K562 (cell line): ENCODE data around the gene SLC2A6.

Experiments
- ATF7 ChIP-seq: fragments of 450-650 bp; IDR thresholded peaks from 2 replicates; pipeline ENCODE4 v1.7.1; 2014; ENCODE audit warnings: mild to moderate bottlenecking, moderate library complexity
- CHD2 ChIP-seq: IDR thresholded peaks from 2 replicates; pipeline ENCODE4 v1.6.1; 2011; ENCODE audit warnings: low read depth, low read length
- GABPA ChIP-seq: fragments of 200-800 bp; sonication (Bioruptor generic); conservative IDR thresholded peaks from 2 replicates; pipeline ENCODE4 v1.6.1; 2016; ENCODE audit warnings: low read depth, missing genetic modification characterization, missing compliant biosample characterization
- HCFC1 ChIP-seq: IDR thresholded peaks from 2 replicates; pipeline ENCODE4 v1.6.1; 2012; ENCODE audit warnings: low read depth, low read length, improper control_type of control experiment
- HSF4 ChIP-seq: fragments of 250-450 bp; sonication (Bioruptor Pico); IDR thresholded peaks from 2 replicates; pipeline ENCODE4 v2.1.2; 2022; ENCODE audit warnings: mild to moderate bottlenecking, moderate library complexity, borderline replicate concordance
- KLF6 ChIP-seq: fragments of 250-450 bp; sonication (Bioruptor Pico); IDR thresholded peaks from 2 replicates; pipeline ENCODE4 v1.4.0; 2020; ENCODE audit warnings: mild to moderate bottlenecking, moderate library complexity, borderline replicate concordance
- NR3C1 ChIP-seq: sonication (generic); formaldehyde crosslinking; IDR thresholded peaks from 2 replicates; pipeline ENCODE4 v1.8.1; 2022; ENCODE audit warnings: missing genetic modification reagents
- PHB2 ChIP-seq: fragments of 450-650 bp; IDR thresholded peaks from 2 replicates; pipeline ENCODE4 v1.6.1; 2017; ENCODE audit warnings: low read depth
- POLR2A ChIP-seq: fragments of 450-650 bp; conservative IDR thresholded peaks from 2 replicates; pipeline ENCODE4 v1.6.1; 2016
- ZBTB40 ChIP-seq, 2 experiments: fragments of 450-650 bp in 1 of 2; sonication (generic) in 1 of 2; formaldehyde crosslinking in 1 of 2; IDR thresholded peaks; 2 replicates each; pipeline versions ENCODE4 v1.7.1 to v1.9.0; 2016 to 2022; ENCODE audit warnings: inconsistent platforms in 1 of 2, mild to moderate bottlenecking in 1 of 2, missing genetic modification reagents in 1 of 2
- TF ChIP-seq, protein P1 (sequence below), 3 experiments: IDR thresholded peaks in 2 of 3; conservative IDR thresholded peaks in 1 of 3; 2 replicates each; pipeline ENCODE4 v1.5.1; 2011 to 2012; ENCODE audit warnings: low read length in 3 of 3, mild to moderate bottlenecking in 3 of 3, control low read depth in 2 of 3, improper control_type of control experiment in 1 of 3, inconsistent platforms in 1 of 3, low read depth in 1 of 3, mixed read lengths in 1 of 3, moderate library complexity in 1 of 3; ENCODE audit not compliant: insufficient read depth in 2 of 3
- TF ChIP-seq, protein P2 (sequence below): conservative IDR thresholded peaks from 2 replicates; pipeline ENCODE4 v1.6.1; 2011; ENCODE audit warnings: low read depth, mild to moderate bottlenecking, low read length; ENCODE audit not compliant: control insufficient read depth

- TF ChIP-seq HCFC1 (no peak), ATF7 (no peak), NR3C1 (CRISPR knock-in tag) (no peak), KLF6 (CRISPR knock-in tag) (no peak), PHB2 (no peak), POLR2A (no peak), GABPA (tag) (no peak), HSF4 (CRISPR knock-in tag) (no peak), ZBTB40 (IDR thresholded peaks at IDR 0.05) (no peak), ZBTB40 (CRISPR knock-in tag; IDR thresholded peaks at IDR 0.05) (no peak), CHD2 (no peak)
- TF ChIP-seq, protein P1, sequence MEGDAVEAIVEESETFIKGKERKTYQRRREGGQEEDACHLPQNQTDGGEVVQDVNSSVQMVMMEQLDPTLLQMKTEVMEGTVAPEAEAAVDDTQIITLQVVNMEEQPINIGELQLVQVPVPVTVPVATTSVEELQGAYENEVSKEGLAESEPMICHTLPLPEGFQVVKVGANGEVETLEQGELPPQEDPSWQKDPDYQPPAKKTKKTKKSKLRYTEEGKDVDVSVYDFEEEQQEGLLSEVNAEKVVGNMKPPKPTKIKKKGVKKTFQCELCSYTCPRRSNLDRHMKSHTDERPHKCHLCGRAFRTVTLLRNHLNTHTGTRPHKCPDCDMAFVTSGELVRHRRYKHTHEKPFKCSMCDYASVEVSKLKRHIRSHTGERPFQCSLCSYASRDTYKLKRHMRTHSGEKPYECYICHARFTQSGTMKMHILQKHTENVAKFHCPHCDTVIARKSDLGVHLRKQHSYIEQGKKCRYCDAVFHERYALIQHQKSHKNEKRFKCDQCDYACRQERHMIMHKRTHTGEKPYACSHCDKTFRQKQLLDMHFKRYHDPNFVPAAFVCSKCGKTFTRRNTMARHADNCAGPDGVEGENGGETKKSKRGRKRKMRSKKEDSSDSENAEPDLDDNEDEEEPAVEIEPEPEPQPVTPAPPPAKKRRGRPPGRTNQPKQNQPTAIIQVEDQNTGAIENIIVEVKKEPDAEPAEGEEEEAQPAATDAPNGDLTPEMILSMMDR (IDR thresholded peaks at IDR 0.05 in 2 of 3, conservative IDR thresholded peaks at IDR 0.05 in 1 of 3; ENCODE audit: insufficient read depth in 2 of 3, low read depth in 1 of 3, low read length in 3 of 3), result no peak
- TF ChIP-seq, protein P2, sequence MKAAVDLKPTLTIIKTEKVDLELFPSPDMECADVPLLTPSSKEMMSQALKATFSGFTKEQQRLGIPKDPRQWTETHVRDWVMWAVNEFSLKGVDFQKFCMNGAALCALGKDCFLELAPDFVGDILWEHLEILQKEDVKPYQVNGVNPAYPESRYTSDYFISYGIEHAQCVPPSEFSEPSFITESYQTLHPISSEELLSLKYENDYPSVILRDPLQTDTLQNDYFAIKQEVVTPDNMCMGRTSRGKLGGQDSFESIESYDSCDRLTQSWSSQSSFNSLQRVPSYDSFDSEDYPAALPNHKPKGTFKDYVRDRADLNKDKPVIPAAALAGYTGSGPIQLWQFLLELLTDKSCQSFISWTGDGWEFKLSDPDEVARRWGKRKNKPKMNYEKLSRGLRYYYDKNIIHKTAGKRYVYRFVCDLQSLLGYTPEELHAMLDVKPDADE, result no peak
Measured at GRCh38 chr9:133511607-133512006, 32.7 kb upstream of the SLC2A6 start.
